Liver (tissue), 9 donors: ENCODE data around the gene TMEM182. TPM values are rescaled to one million over a fixed set of nuclear protein-coding genes. Genes with fewer than 3 reads are reported as not detected.

Experiments used
- DNase-seq: peaks from one replicate; pipeline ENCODE4 v3.0.0-alpha.2; 2017; ENCODE audit warnings: low spot score
- H3K27ac ChIP-seq, 2 donors: one replicate each; pipeline ENCODE4 v1.7.0; 2013; ENCODE audit warnings: inconsistent platforms in 2 of 2, low read length in 2 of 2, control low read depth in 1 of 2, low read depth in 1 of 2, mild to moderate bottlenecking in 1 of 2
- H3K27me3 ChIP-seq, 4 donors: one replicate each; pipeline versions ENCODE4 v1.6.1 to v1.7.0; 2013; ENCODE audit warnings: low read length in 3 of 4, inconsistent platforms in 1 of 4, mild to moderate bottlenecking in 1 of 4, moderate library complexity in 1 of 4; ENCODE audit not compliant: control insufficient read depth in 4 of 4, insufficient read depth in 4 of 4
- H3K36me3 ChIP-seq, 4 donors: one replicate each; pipeline versions ENCODE4 v1.6.1 to v1.7.0; 2013; ENCODE audit warnings: low read length in 3 of 4, mild to moderate bottlenecking in 3 of 4, low read depth in 1 of 4, moderate library complexity in 1 of 4; ENCODE audit not compliant: control insufficient read depth in 4 of 4, insufficient read depth in 3 of 4
- H3K4me1 ChIP-seq, 4 donors: one replicate each; pipeline versions ENCODE4 v1.6.1 to v1.7.0; 2013; ENCODE audit warnings: low read length in 3 of 4, mild to moderate bottlenecking in 3 of 4, moderate library complexity in 1 of 4; ENCODE audit not compliant: control insufficient read depth in 4 of 4, insufficient read depth in 4 of 4
- H3K4me3 ChIP-seq, 3 donors: one replicate each; pipeline versions ENCODE4 v1.6.1 to v1.7.0; 2013; ENCODE audit warnings: low read length in 3 of 3, control low read depth in 1 of 3, low read depth in 1 of 3, mild to moderate bottlenecking in 1 of 3
- H3K9ac ChIP-seq, 2 donors: one replicate each; pipeline ENCODE4 v1.7.0; 2013; ENCODE audit warnings: low read length in 2 of 2, mild to moderate bottlenecking in 2 of 2, moderate library complexity in 2 of 2, control low read depth in 1 of 2, low read depth in 1 of 2
- H3K9me3 ChIP-seq, 4 donors: one replicate each; pipeline versions ENCODE4 v1.6.1 to v1.7.0; 2013; ENCODE audit warnings: low read length in 3 of 4; ENCODE audit not compliant: control insufficient read depth in 4 of 4
- FOXA2 ChIP-seq: IDR thresholded peaks from 2 replicates; pipeline ENCODE4 v1.6.1; 2016; ENCODE audit warnings: antibody characterized with exemption
- GABPA ChIP-seq, 2 donors: IDR thresholded peaks in 1 of 2; conservative IDR thresholded peaks in 1 of 2; 2 replicates each; pipeline ENCODE4 v1.6.1; 2016; ENCODE audit warnings: antibody characterized with exemption in 2 of 2, mild to moderate bottlenecking in 1 of 2, moderate library complexity in 1 of 2
- HNF4A ChIP-seq, 2 donors: conservative IDR thresholded peaks; 2 replicates each; pipeline ENCODE4 v1.6.1; 2016; ENCODE audit warnings: antibody characterized with exemption in 2 of 2, mild to moderate bottlenecking in 2 of 2
- HNF4G ChIP-seq: IDR thresholded peaks from 2 replicates; pipeline ENCODE4 v1.6.1; 2016; ENCODE audit warnings: antibody characterized with exemption
- JUND ChIP-seq, 2 donors: IDR thresholded peaks; 2 replicates each; pipeline ENCODE4 v1.6.1; 2016; ENCODE audit warnings: antibody characterized with exemption in 2 of 2
- NR2F2 ChIP-seq: IDR thresholded peaks from 2 replicates; pipeline ENCODE4 v1.6.1; 2016; ENCODE audit warnings: antibody characterized with exemption
- RAD21 ChIP-seq, 2 donors: IDR thresholded peaks; 2 replicates each; pipeline ENCODE4 v1.6.1; 2016; ENCODE audit warnings: antibody characterized with exemption in 2 of 2, mild to moderate bottlenecking in 2 of 2
- REST ChIP-seq: IDR thresholded peaks from 2 replicates; pipeline ENCODE4 v1.6.1; 2016; ENCODE audit warnings: antibody characterized with exemption, mild to moderate bottlenecking
- RXRA ChIP-seq, 2 donors: IDR thresholded peaks; 2 replicates each; pipeline ENCODE4 v1.6.1; 2017 to 2018; ENCODE audit warnings: antibody characterized with exemption in 2 of 2, mild to moderate bottlenecking in 1 of 2
- SP1 ChIP-seq: IDR thresholded peaks from 2 replicates; pipeline ENCODE4 v1.6.1; 2018; ENCODE audit warnings: antibody characterized with exemption, mild to moderate bottlenecking
- TAF1 ChIP-seq: conservative IDR thresholded peaks from 2 replicates; pipeline ENCODE4 v1.6.1; 2016; ENCODE audit warnings: antibody characterized with exemption, mild to moderate bottlenecking
- YY1 ChIP-seq: IDR thresholded peaks from 2 replicates; pipeline ENCODE4 v1.6.1; 2016; ENCODE audit warnings: antibody characterized with exemption, mild to moderate bottlenecking
- WGBS: extraction: QIAGEN DNeasy Blood & Tissue Kit; methylation state at CpG from one replicate; pipeline ENCODE4 v1.1.7; 2013; 5-methylcytosine and 5-hydroxymethylcytosine counted together
- polyA plus RNA-seq, 2 donors: library from polyadenylated mRNA; stranded (reverse) in 1 of 2; unstranded in 1 of 2; fragments of 200-250 nt in 1 of 2; fragments of >200 nt in 1 of 2; fragmentation: Nextera tagmentation in 1 of 2; extraction: Ambion mirVana in 1 of 2; gene quantifications; one replicate each; pipeline versions ENCODE4 v1.2.1 to v1.2.3, GENCODE V29; 2013 to 2015
- total RNA-seq, 2 donors: library from RNA; depleted of rRNA; stranded (reverse); fragments of >200 nt; gene quantifications; one replicate each; pipeline ENCODE4 v1.2.3, GENCODE V29; 2014
- TF ChIP-seq, protein P1 (sequence below): fragments of 150-350 bp; IDR thresholded peaks from 2 replicates; pipeline ENCODE4 v1.5.1; 2017; ENCODE audit warnings: improper control_type of control experiment, low read depth, low read length; ENCODE audit not compliant: missing input control
- TF ChIP-seq, protein P2 (sequence below): IDR thresholded peaks from 2 replicates; pipeline ENCODE4 v1.6.1; 2016; ENCODE audit warnings: antibody characterized with exemption
- TF ChIP-seq, protein P3 (sequence below): IDR thresholded peaks from 2 replicates; pipeline ENCODE4 v1.6.1; 2016; ENCODE audit warnings: antibody characterized with exemption
- TF ChIP-seq, protein P4 (sequence below): IDR thresholded peaks from 2 replicates; pipeline ENCODE4 v1.6.1; 2016; ENCODE audit warnings: antibody characterized with exemption
- donor health status: healthy.
- donor health status: healthy.
- donor health status: healthy.
- donor health status: healthy.
- donor health status: healthy.

Gene TMEM182
- total and polyA plus RNA-seq, 4 donors, result 2.8 to 12.5 (median 5.1) TPM

DNA sequence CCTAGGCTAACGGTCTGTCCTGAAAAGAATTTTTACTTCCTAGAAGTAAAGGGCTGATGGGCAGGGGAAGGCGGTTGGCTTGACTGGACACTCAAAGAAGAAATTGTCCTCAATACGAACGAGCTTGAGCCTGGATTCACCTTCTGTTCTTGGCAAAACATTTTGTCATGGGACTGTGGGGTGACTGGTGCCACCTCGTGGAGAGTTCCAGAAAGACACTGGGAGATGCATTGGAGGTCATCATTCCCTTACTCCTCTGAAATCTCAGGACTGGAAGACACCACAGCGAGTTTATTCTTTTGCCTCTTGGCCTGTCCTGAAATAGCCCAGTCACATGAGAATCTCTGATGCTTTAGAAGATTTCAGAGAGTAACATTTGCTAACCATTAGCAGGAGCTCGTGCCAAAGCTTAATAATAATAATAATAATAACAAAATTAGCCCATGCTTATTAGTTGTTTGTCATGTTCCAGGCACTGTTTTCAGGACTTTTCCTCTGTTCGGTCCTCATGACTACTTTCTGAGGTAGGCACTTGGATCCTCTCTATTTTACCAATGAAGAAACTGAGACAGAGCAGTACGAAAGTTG lies 44.5 kb downstream of the TMEM182 start:
- DNase-seq, result peak; percentile 72
- peak; percentile 34 to 68 for TF ChIP-seq RXRA (IDR thresholded peaks at IDR 0.05)
- peak; percentile 96 to 98 for TF ChIP-seq RAD21 (IDR thresholded peaks at IDR 0.05)
- TF ChIP-seq, protein P1, sequence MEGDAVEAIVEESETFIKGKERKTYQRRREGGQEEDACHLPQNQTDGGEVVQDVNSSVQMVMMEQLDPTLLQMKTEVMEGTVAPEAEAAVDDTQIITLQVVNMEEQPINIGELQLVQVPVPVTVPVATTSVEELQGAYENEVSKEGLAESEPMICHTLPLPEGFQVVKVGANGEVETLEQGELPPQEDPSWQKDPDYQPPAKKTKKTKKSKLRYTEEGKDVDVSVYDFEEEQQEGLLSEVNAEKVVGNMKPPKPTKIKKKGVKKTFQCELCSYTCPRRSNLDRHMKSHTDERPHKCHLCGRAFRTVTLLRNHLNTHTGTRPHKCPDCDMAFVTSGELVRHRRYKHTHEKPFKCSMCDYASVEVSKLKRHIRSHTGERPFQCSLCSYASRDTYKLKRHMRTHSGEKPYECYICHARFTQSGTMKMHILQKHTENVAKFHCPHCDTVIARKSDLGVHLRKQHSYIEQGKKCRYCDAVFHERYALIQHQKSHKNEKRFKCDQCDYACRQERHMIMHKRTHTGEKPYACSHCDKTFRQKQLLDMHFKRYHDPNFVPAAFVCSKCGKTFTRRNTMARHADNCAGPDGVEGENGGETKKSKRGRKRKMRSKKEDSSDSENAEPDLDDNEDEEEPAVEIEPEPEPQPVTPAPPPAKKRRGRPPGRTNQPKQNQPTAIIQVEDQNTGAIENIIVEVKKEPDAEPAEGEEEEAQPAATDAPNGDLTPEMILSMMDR, result peak; percentile 93
- no peak for TF ChIP-seq JUND (IDR thresholded peaks at IDR 0.05)
- TF ChIP-seq, protein P2, sequence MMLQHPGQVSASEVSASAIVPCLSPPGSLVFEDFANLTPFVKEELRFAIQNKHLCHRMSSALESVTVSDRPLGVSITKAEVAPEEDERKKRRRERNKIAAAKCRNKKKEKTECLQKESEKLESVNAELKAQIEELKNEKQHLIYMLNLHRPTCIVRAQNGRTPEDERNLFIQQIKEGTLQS, result no peak
- no peak for TF ChIP-seq GABPA (IDR thresholded peaks at IDR 0.05 in 1 of 2, conservative IDR thresholded peaks at IDR 0.05 in 1 of 2)
- TF ChIP-seq YY1, result no peak
- H3K27me3 ChIP-seq, result no peaks in the 10 kb centered on the region
- no peaks in the 10 kb centered on the region for H3K36me3 ChIP-seq
- peaks cover 11 to 23% (median 19%) of the 10 kb centered on the region in 4 donors for H3K4me1 ChIP-seq
- no peak overlapping the region for H3K27ac ChIP-seq
- H3K9me3 ChIP-seq, result peaks cover 0 to 7% (median under 1%) of the 10 kb centered on the region in 4 donors
- no peak overlapping the region for H3K9ac ChIP-seq
- WGBS, result 35% methylated on average over 9 of the region's 9 CpGs
- H3K4me3 ChIP-seq, result no peak overlapping the region

DNA sequence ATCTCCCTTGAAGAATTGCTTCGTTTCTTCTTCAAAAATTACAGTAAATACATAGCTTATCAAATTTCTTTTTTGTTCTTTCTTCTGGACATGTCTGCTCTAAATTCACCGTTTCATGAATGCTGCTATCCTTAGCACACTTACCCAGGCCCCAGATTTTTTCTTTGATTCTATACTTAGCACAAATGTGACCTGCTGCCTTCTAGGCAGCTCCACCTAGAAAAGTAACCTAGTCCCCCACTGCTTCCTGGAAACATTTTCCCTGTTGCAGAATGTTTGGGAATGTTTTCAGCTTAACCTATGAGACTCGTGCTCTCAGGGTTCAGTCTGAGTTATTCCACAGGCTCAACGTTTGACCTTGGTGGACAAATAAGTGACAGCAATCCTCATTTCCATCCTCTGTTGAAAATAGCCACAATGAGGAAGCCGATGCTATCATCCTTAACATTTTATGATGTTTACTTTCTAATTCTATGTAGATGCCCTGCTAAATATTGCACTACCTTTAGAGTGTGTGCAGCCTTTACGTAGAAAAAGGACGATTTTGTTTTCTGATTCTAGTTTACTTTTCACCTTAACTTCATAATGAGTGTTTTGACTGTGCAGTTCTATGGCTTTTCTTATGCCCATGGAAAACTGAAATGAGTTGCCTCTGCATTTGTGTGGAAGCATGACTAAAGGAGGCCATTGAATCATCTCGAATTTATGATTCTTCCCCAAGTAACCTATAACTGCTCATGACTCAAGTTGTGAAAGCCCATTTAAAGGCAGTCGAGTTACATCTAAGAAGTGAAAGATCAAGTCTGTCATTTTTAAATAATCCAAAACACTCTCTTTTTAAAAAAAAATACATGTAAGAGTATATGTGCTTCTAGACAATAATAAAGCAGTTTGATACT lies 47.7 kb downstream of the TMEM182 start:
- Histone ChIP-seq H3K36me3 (peaks cover 0 to 2% (median 0%) of the 10 kb centered on the region in 4 donors), H3K9ac (no peak overlapping the region), H3K9me3 (no peaks in the 10 kb centered on the region), H3K4me3 (no peak overlapping the region), H3K4me1 (peaks cover 0 to 3% (median 0%) of the 10 kb centered on the region in 4 donors), H3K27me3 (no peaks in the 10 kb centered on the region), H3K27ac (no peak overlapping the region)
- DNase-seq, result no peak
- WGBS, result 65% methylated on average over 9 of the region's 9 CpGs
- no peak for TF ChIP-seq REST
- no peak for TF ChIP-seq SP1
- TF ChIP-seq HNF4A (conservative IDR thresholded peaks at IDR 0.05), result no peak
- TF ChIP-seq, protein P1, result no peak
- TF ChIP-seq RXRA (IDR thresholded peaks at IDR 0.05), result no peak
- TF ChIP-seq, protein P2, result no peak
- no peak for TF ChIP-seq RAD21 (IDR thresholded peaks at IDR 0.05)
- TF ChIP-seq YY1, result no peak
- no peak for TF ChIP-seq HNF4G
- TF ChIP-seq TAF1, result no peak
- TF ChIP-seq JUND (IDR thresholded peaks at IDR 0.05), result no peak
- TF ChIP-seq FOXA2, result no peak
- TF ChIP-seq, protein P3, sequence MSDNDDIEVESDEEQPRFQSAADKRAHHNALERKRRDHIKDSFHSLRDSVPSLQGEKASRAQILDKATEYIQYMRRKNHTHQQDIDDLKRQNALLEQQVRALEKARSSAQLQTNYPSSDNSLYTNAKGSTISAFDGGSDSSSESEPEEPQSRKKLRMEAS, result no peak
- TF ChIP-seq GABPA (IDR thresholded peaks at IDR 0.05 in 1 of 2, conservative IDR thresholded peaks at IDR 0.05 in 1 of 2), result no peak
- TF ChIP-seq NR2F2, result no peak
- TF ChIP-seq, protein P4, sequence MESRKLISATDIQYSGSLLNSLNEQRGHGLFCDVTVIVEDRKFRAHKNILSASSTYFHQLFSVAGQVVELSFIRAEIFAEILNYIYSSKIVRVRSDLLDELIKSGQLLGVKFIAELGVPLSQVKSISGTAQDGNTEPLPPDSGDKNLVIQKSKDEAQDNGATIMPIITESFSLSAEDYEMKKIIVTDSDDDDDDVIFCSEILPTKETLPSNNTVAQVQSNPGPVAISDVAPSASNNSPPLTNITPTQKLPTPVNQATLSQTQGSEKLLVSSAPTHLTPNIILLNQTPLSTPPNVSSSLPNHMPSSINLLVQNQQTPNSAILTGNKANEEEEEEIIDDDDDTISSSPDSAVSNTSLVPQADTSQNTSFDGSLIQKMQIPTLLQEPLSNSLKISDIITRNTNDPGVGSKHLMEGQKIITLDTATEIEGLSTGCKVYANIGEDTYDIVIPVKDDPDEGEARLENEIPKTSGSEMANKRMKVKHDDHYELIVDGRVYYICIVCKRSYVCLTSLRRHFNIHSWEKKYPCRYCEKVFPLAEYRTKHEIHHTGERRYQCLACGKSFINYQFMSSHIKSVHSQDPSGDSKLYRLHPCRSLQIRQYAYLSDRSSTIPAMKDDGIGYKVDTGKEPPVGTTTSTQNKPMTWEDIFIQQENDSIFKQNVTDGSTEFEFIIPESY, result no peak
